H1 (cell line): ENCODE data around the gene WDFY1. TPM values are rescaled to one million over a fixed set of nuclear protein-coding genes. Genes with fewer than 3 reads are reported as not detected.

Source experiments
- CTCF ChIA-PET: fragments of 300-600 bp; sonication (Branson Sonifier 250); formaldehyde crosslinking; loops from one replicate; lab custom pipeline; 2021; ENCODE audit not compliant: partially characterized antibody; lab: Charles Lee
- POLR2A ChIA-PET: fragments of 300-600 bp; sonication (Branson Sonifier 250); formaldehyde crosslinking; loops from one replicate; lab custom pipeline; 2021; ENCODE audit warnings: inconsistent platforms; ENCODE audit not compliant: partially characterized antibody; lab: Charles Lee
- DNase-seq, 2 experiments: peaks; one replicate each; pipeline versions ENCODE4 v3.0.0 to v3.0.0-alpha.2; 2010 to 2022; ENCODE audit warnings: low spot score in 2 of 2, low read depth in 1 of 2, mixed read lengths in 1 of 2
- FAIRE-seq: peaks from 2 replicates; lab custom pipeline; 2011; peaks lifted over from hg19 to GRCh38; lab: Jason Lieb, UNC
- H2AFZ ChIP-seq: 2 replicates; pipeline ENCODE4 v1.8.1; 2012; ENCODE audit warnings: low read length, inconsistent platforms
- H2AK5ac ChIP-seq: 2 replicates; pipeline ENCODE4 v1.6.1; 2013; ENCODE audit warnings: low read depth, low read length
- H2BK120ac ChIP-seq: replicated peaks from 2 replicates; pipeline ENCODE3; 2013; ENCODE audit warnings: low read depth, low read length, inconsistent platforms
- H2BK12ac ChIP-seq: 2 replicates; pipeline ENCODE4 v1.6.1; 2013; ENCODE audit warnings: low read depth, low read length
- H2BK15ac ChIP-seq: 2 replicates; pipeline ENCODE4 v1.6.1; 2013; ENCODE audit warnings: low read length
- H2BK20ac ChIP-seq: 2 replicates; pipeline ENCODE4 v1.6.1; 2013; ENCODE audit warnings: low read length
- H2BK5ac ChIP-seq: 2 replicates; pipeline ENCODE4 v1.6.1; 2013; ENCODE audit warnings: low read depth, low read length
- H3K14ac ChIP-seq: 2 replicates; pipeline ENCODE4 v1.6.1; 2013; ENCODE audit warnings: inconsistent platforms; ENCODE audit not compliant: insufficient read length
- H3K18ac ChIP-seq: 2 replicates; pipeline ENCODE4 v1.6.1; 2013; ENCODE audit warnings: low read length; ENCODE audit errors: extremely low read depth
- H3K23ac ChIP-seq: 2 replicates; pipeline ENCODE4 v1.6.1; 2013; ENCODE audit warnings: inconsistent platforms; ENCODE audit not compliant: insufficient read length
- H3K23me2 ChIP-seq: 2 replicates; pipeline ENCODE4 v1.6.1; 2013; ENCODE audit warnings: low read depth, low read length
- H3K27ac ChIP-seq: 2 replicates; pipeline ENCODE4 v1.6.1; 2011; ENCODE audit warnings: low read depth, low read length, inconsistent platforms
- H3K27me3 ChIP-seq, 4 experiments: replicated peaks in 1 of 4; 1 replicate in 1 of 4; 2 replicates in 3 of 4; pipeline versions ENCODE4 v1.6.1 to v1.8.1; 2011 to 2013; ENCODE audit warnings: low read length in 3 of 4, mild to moderate bottlenecking in 3 of 4, inconsistent platforms in 2 of 4, mixed read lengths in 2 of 4, moderate library complexity in 1 of 4; ENCODE audit not compliant: control insufficient read depth in 3 of 4, insufficient read depth in 3 of 4; ENCODE audit errors: extremely low read depth in 1 of 4
- H3K36me3 ChIP-seq, 4 experiments: 2 replicates each; pipeline versions ENCODE4 v1.6.1 to v1.8.1; 2011 to 2013; ENCODE audit warnings: mild to moderate bottlenecking in 4 of 4, low read length in 3 of 4, moderate library complexity in 2 of 4, control low read depth in 1 of 4, inconsistent platforms in 1 of 4; ENCODE audit not compliant: insufficient read depth in 4 of 4, control insufficient read depth in 2 of 4
- H3K4ac ChIP-seq: replicated peaks from 2 replicates; pipeline ENCODE3; 2013; ENCODE audit warnings: low read length, low read depth, mixed read lengths, inconsistent platforms; ENCODE audit not compliant: insufficient read length
- H3K4me1 ChIP-seq, 4 experiments: replicated peaks in 1 of 4; 1 replicate in 1 of 4; 2 replicates in 3 of 4; pipeline versions ENCODE4 v1.6.1 to v1.8.1; 2011 to 2013; ENCODE audit warnings: low read length in 3 of 4, inconsistent platforms in 2 of 4, mixed read lengths in 1 of 4; ENCODE audit not compliant: insufficient read depth in 4 of 4, control insufficient read depth in 3 of 4
- H3K4me2 ChIP-seq, 2 experiments: 2 replicates each; pipeline versions ENCODE4 v1.6.1 to v1.8.1; 2011 to 2013; ENCODE audit warnings: low read depth in 2 of 2, low read length in 2 of 2, control low read depth in 1 of 2, inconsistent platforms in 1 of 2, mild to moderate bottlenecking in 1 of 2; ENCODE audit not compliant: insufficient read depth in 1 of 2
- H3K4me3 ChIP-seq, 4 experiments: fragments of 200-600, 300-600 bp in 1 of 4; sonication (generic), shearing (Covaris generic), sonication (Bioruptor Twin) in 1 of 4; 2 replicates each; pipeline versions ENCODE4 v1.5.1 to v1.8.1; 2011 to 2016; ENCODE audit warnings: low read length in 4 of 4, low read depth in 3 of 4, control low read depth in 2 of 4, inconsistent platforms in 2 of 4, mild to moderate bottlenecking in 2 of 4, mixed read lengths in 1 of 4, moderate library complexity in 1 of 4; ENCODE audit not compliant: insufficient read depth in 2 of 4; ENCODE audit errors: extremely low read depth in 1 of 4
- H3K56ac ChIP-seq: replicated peaks from 2 replicates; pipeline ENCODE3; 2013; ENCODE audit warnings: low read depth, mild to moderate bottlenecking, mixed read lengths, low read length, inconsistent platforms; ENCODE audit not compliant: insufficient read length
- H3K79me1 ChIP-seq: 2 replicates; pipeline ENCODE4 v1.6.1; 2013; ENCODE audit warnings: low read depth, low read length, control low read depth
- H3K79me2 ChIP-seq, 2 experiments: 2 replicates each; pipeline versions ENCODE4 v1.6.1 to v1.8.1; 2012 to 2013; ENCODE audit warnings: low read length in 2 of 2, mild to moderate bottlenecking in 2 of 2, inconsistent platforms in 1 of 2; ENCODE audit not compliant: insufficient read depth in 2 of 2, control insufficient read depth in 1 of 2
- H3K9ac ChIP-seq, 4 experiments: replicated peaks in 1 of 4; 1 replicate in 1 of 4; 2 replicates in 3 of 4; pipeline versions ENCODE4 v1.6.1 to v1.8.1; 2011 to 2013; ENCODE audit warnings: low read depth in 3 of 4, low read length in 3 of 4, control low read depth in 2 of 4, mild to moderate bottlenecking in 2 of 4, moderate library complexity in 2 of 4, inconsistent platforms in 1 of 4; ENCODE audit errors: extremely low read depth in 1 of 4
- H3K9me3 ChIP-seq, 2 experiments: 2 replicates each; pipeline versions ENCODE4 v1.6.1 to v1.8.1; 2012 to 2013; ENCODE audit warnings: mild to moderate bottlenecking in 2 of 2, moderate library complexity in 2 of 2, control low read depth in 1 of 2, inconsistent platforms in 1 of 2, low read depth in 1 of 2, low read length in 1 of 2, mixed read lengths in 1 of 2; ENCODE audit not compliant: insufficient read depth in 2 of 2
- H4K20me1 ChIP-seq, 2 experiments: replicated peaks in 1 of 2; 2 replicates each; pipeline versions ENCODE3 to v1.8.1; 2011 to 2013; ENCODE audit warnings: inconsistent platforms in 2 of 2, low read length in 2 of 2, mild to moderate bottlenecking in 1 of 2; ENCODE audit not compliant: insufficient read depth in 2 of 2, control insufficient read depth in 1 of 2
- H4K5ac ChIP-seq: 2 replicates; pipeline ENCODE4 v1.6.1; 2013; ENCODE audit warnings: low read length, low read depth, mixed read lengths, inconsistent platforms; ENCODE audit not compliant: insufficient read length
- H4K8ac ChIP-seq: 2 replicates; pipeline ENCODE4 v1.8.0; 2013; ENCODE audit warnings: mild to moderate bottlenecking, moderate library complexity, low read length, inconsistent platforms; ENCODE audit not compliant: insufficient read depth; ENCODE audit errors: extremely low read depth
- H4K91ac ChIP-seq: replicated peaks from 2 replicates; pipeline ENCODE3; 2013; ENCODE audit warnings: low read length, mixed read lengths, inconsistent platforms; ENCODE audit not compliant: insufficient read length
- CREB1 ChIP-seq: IDR thresholded peaks from 2 replicates; pipeline ENCODE4 v1.6.1; 2012; ENCODE audit warnings: inconsistent platforms
- CTCF ChIP-seq, 3 experiments: IDR thresholded peaks; 1 replicate in 2 of 3; 2 replicates in 1 of 3; pipeline versions ENCODE4 v1.5.1 to v1.6.1; 2011; ENCODE audit warnings: low read length in 3 of 3, mild to moderate bottlenecking in 3 of 3, inconsistent platforms in 2 of 3, low read depth in 1 of 3, moderate library complexity in 1 of 3; ENCODE audit not compliant: insufficient read depth in 1 of 3; ENCODE audit errors: control extremely low read depth in 1 of 3
- EGR1 ChIP-seq: IDR thresholded peaks from 2 replicates; pipeline ENCODE4 v1.6.1; 2011; ENCODE audit warnings: low read depth, low read length, borderline replicate concordance
- KDM1A ChIP-seq: fragments of 200-600, 300-600 bp; sonication (generic); IDR thresholded peaks from 2 replicates; pipeline ENCODE4 v1.7.1; 2016; ENCODE audit warnings: mild to moderate bottlenecking, low read length, borderline replicate concordance
- KDM4A ChIP-seq: IDR thresholded peaks from one replicate; pipeline ENCODE4 v1.7.1; 2012; ENCODE audit warnings: low read depth, mild to moderate bottlenecking, moderate library complexity, low read length, inconsistent platforms; ENCODE audit not compliant: severe bottlenecking
- MAX ChIP-seq: IDR thresholded peaks from 2 replicates; pipeline ENCODE4 v1.6.1; 2012; ENCODE audit warnings: inconsistent platforms
- POLR2AphosphoS5 ChIP-seq: IDR thresholded peaks from 2 replicates; pipeline ENCODE4 v1.6.1; 2011; ENCODE audit warnings: low read depth, low read length
- POU5F1 ChIP-seq: IDR thresholded peaks from 2 replicates; pipeline ENCODE4 v1.6.1; 2011; ENCODE audit warnings: low read depth, mild to moderate bottlenecking, low read length, moderate library complexity
- SIX5 ChIP-seq: IDR thresholded peaks from 2 replicates; pipeline ENCODE4 v1.6.1; 2011; ENCODE audit warnings: mild to moderate bottlenecking, low read depth, low read length
- TAF1 ChIP-seq: IDR thresholded peaks from 2 replicates; pipeline ENCODE4 v1.6.1; 2011; ENCODE audit warnings: mild to moderate bottlenecking, low read depth, low read length
- TBP ChIP-seq: IDR thresholded peaks from 2 replicates; pipeline ENCODE4 v1.6.1; 2011; ENCODE audit warnings: low read depth, low read length, improper control_type of control experiment
- WGBS, 2 experiments: shearing (Covaris generic) in 1 of 2; methylation state at CpG; one replicate each; pipeline versions ENCODE4 v1.1.6 to v1.1.7; 2013 to 2015; ENCODE audit warnings: low lambda C conversion rate in 2 of 2, mixed read lengths in 2 of 2, inconsistent platforms in 1 of 2, low coverage in 1 of 2, missing lambda C conversion rate in 1 of 2; ENCODE audit not compliant: insufficient replicate concordance in 2 of 2, insufficient coverage in 1 of 2, insufficient read length in 1 of 2; ENCODE audit errors: extremely low coverage in 1 of 2, missing lambda C conversion rate in 1 of 2; 5-methylcytosine and 5-hydroxymethylcytosine counted together
- polyA plus RNA-seq, 7 experiments: library from polyadenylated mRNA; depleted of rRNA in 3 of 7; stranded (reverse) in 5 of 7; unstranded in 2 of 7; fragments of >200 nt in 5 of 7; fragments of 200-250 nt in 2 of 7; gene quantifications; 1 replicate in 5 of 7; 2 replicates in 1 of 7; 4 replicates in 1 of 7; pipeline versions ENCODE4 v1.2.1 to v1.2.3, GENCODE V29; 2011 to 2013; ENCODE audit warnings: missing spikeins in 2 of 7, mixed read lengths in 2 of 7
- total RNA-seq: library from RNA; stranded (reverse); fragmentation: NEBNext Ultra II Directional; extraction: Animal tissue kit (Norgen Biotek cat#: 25700); gene quantifications from 2 replicates; pipeline ENCODE4 v1.2.1, GENCODE V29; 2021

The WDFY1 gene
- total and polyA plus RNA-seq, 2 of the 8 experiments (the other 6 are each of a cell fraction or from before 2014, with no cell fraction given) = 68.4 to 94.7 TPM

- H2AK5ac ChIP-seq = no peak overlapping the region
- no peak overlapping the region for H2BK20ac ChIP-seq
- H3K9ac ChIP-seq = no peak overlapping the region
- FAIRE-seq (no peak), DNase-seq (no peak)
- no peak overlapping the region for H3K14ac ChIP-seq
- H3K18ac ChIP-seq = no peak overlapping the region
- H3K56ac ChIP-seq = no peak overlapping the region
- no peak overlapping the region for H3K23ac ChIP-seq
- H2AFZ ChIP-seq = no peak overlapping the region
- no peaks in the 10 kb centered on the region for H3K9me3 ChIP-seq
- no peak overlapping the region for H3K27ac ChIP-seq
- H3K4me2 ChIP-seq = no peak overlapping the region
- no peaks in the 10 kb centered on the region for H3K4me1 ChIP-seq
- no peaks in the 10 kb centered on the region for H3K79me2 ChIP-seq
- ChIA-PET CTCF (interaction anchor here (0.6 to 18.2 kb wide), 10 partner anchors 10 to 902 kb away, joined by 3 to 282 read pairs (median 4); partner anchors contain the start of gene SERPINE2), POLR2A (interaction anchor here (0.6 kb wide), 1 partner anchor 103 kb away, joined by 3 read pairs; no protein-coding TSS in a partner anchor)
- no peaks in the 10 kb centered on the region for H3K79me1 ChIP-seq
- WGBS, 2 experiments = 92% methylated on average over 4 of the region's 4 CpGs; no CpG with 5 or more reads in 1 of the 2 experiments
- H2BK15ac ChIP-seq = no peak overlapping the region
- H3K36me3 ChIP-seq = peaks cover 3 to 20% (median 13%) of the 10 kb centered on the region in 4 experiments; a peak in 7 of 8 replicates
- H4K5ac ChIP-seq = no peak overlapping the region
- peaks cover 0 to 1% (median 0%) of the 10 kb centered on the region in 4 experiments; a peak in 1 of 7 replicates for H3K27me3 ChIP-seq
- no peak overlapping the region for H3K4me3 ChIP-seq
- H4K91ac ChIP-seq = no peak overlapping the region
- no peak overlapping the region for H4K8ac ChIP-seq
- no peaks in the 10 kb centered on the region for H3K23me2 ChIP-seq
- H2BK120ac ChIP-seq = no peak overlapping the region
- no peak overlapping the region for H3K4ac ChIP-seq
- no peak overlapping the region for H2BK12ac ChIP-seq
- H2BK5ac ChIP-seq = no peak overlapping the region
- H4K20me1 ChIP-seq = no peaks in the 10 kb centered on the region
- TF ChIP-seq TAF1 = no peak
- TF ChIP-seq CREB1 = no peak
- no peak for TF ChIP-seq KDM4A
- no peak for TF ChIP-seq KDM1A
- TF ChIP-seq MAX = no peak
- no peak for TF ChIP-seq CTCF (IDR thresholded peaks at IDR 0.05; ENCODE audit: control extremely low read depth in 1 of 3, insufficient read depth in 1 of 3, low read depth in 1 of 3, low read length in 3 of 3)
- TF ChIP-seq TBP = no peak
- no peak for TF ChIP-seq POLR2AphosphoS5
- TF ChIP-seq POU5F1 = no peak
- no peak for TF ChIP-seq SIX5
- no peak for TF ChIP-seq EGR1
These were observed 35.7 kb upstream of the WDFY1 start for GRCh38 chr2:223980803-223981202.
